Measurements from ENCODE around the gene NRIP1.
A peak's percentile ranks its signal among the peaks of the same experiment; 100 is the strongest.

Gene NRIP1

GRCh38 chr21:15061279-15061678, 3.5 kb downstream of the NRIP1 start:
- TF ChIP-seq, protein P1, sequence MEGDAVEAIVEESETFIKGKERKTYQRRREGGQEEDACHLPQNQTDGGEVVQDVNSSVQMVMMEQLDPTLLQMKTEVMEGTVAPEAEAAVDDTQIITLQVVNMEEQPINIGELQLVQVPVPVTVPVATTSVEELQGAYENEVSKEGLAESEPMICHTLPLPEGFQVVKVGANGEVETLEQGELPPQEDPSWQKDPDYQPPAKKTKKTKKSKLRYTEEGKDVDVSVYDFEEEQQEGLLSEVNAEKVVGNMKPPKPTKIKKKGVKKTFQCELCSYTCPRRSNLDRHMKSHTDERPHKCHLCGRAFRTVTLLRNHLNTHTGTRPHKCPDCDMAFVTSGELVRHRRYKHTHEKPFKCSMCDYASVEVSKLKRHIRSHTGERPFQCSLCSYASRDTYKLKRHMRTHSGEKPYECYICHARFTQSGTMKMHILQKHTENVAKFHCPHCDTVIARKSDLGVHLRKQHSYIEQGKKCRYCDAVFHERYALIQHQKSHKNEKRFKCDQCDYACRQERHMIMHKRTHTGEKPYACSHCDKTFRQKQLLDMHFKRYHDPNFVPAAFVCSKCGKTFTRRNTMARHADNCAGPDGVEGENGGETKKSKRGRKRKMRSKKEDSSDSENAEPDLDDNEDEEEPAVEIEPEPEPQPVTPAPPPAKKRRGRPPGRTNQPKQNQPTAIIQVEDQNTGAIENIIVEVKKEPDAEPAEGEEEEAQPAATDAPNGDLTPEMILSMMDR (IDR thresholded peaks at IDR 0.05; ENCODE audit: control insufficient read depth, extremely low read depth, insufficient read depth) = no peak
- DNase-seq (ENCODE audit: low read depth) = no peak
- H3K4me3 ChIP-seq (ENCODE audit: low read depth, low read length) = peak overlapping the region; percentile 92

- no peak for DNase-seq (ENCODE audit: low read depth)
- H3K4me3 ChIP-seq (ENCODE audit: low read depth, low read length) = peak overlapping the region; percentile 92
- TF ChIP-seq, protein P1 (IDR thresholded peaks at IDR 0.05; ENCODE audit: control insufficient read depth, extremely low read depth, insufficient read depth) = no peak
Observed at GRCh38 chr21:15060543-15061175, 4.1 kb downstream of the NRIP1 start.

DNA sequence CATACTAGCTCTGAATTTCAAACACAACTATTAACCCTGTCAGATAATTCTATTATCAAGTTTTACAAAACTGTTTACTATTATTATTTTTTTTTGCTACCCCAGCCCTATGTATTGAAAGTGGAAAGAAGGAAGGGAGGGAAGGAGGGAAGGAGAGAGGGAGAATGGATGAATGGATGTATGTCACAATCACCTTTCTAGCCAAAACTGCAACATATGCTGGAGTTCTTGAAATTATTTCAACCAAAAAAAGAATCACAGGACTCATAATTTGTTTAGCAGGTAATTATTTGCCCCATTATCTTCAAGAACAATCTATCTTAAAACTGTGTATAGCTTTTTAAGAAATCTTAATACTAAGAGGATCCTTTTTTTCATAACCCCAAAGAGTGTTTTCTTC, 5.4 kb downstream of the NRIP1 start:
- TF ChIP-seq, protein P1 (IDR thresholded peaks at IDR 0.05; ENCODE audit: control insufficient read depth, extremely low read depth, insufficient read depth) = no peak
- no peak overlapping the region for H3K4me3 ChIP-seq (ENCODE audit: low read depth, low read length)
- no peak for DNase-seq (ENCODE audit: low read depth)

DNA sequence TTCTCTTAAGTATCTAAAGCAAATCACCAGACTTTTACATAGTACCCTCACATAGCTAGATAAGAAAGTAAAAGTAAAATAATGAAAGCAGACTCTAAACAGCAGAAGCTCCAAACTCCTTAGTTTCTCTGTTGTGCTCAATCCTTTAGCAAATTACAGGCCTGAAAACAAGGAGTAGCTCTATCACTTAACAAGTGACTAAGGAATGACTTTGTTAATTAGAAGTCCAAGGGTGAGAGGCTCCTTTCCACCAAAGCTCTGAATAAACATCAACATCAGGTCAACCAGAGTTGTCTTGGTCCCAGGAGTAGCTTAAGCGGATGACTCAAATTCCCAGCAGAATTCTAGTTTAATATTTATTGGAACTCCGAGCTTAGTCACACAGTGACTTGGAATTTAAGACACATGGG, 5.9 kb downstream of the NRIP1 start:
- no peak for DNase-seq (ENCODE audit: low read depth)
- TF ChIP-seq, protein P1 (IDR thresholded peaks at IDR 0.05; ENCODE audit: control insufficient read depth, extremely low read depth, insufficient read depth) = no peak
- H3K4me3 ChIP-seq (ENCODE audit: low read depth, low read length) = peak overlapping the region; percentile 32

DNA sequence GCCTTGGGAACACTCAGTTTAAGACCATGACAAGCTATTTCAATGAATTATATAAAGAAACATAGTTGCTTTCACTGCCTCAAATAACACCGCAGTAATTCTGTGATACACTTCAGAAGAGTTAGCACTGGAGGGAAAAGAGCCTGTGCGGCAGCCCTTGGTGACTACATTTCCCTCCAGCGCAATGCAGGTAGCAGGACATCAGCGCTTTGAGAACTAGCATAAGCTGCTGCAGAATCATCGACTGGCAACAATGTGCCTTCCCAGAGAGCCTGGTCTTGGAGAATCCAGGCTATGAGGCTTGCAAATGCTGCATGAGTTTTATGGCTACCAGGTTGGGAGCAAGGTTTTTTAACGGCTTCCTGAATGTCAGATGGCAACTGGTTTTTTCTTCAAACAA, 7.5 kb downstream of the NRIP1 start:
- TF ChIP-seq, protein P1 (IDR thresholded peaks at IDR 0.05; ENCODE audit: control insufficient read depth, extremely low read depth, insufficient read depth) = no peak
- DNase-seq (ENCODE audit: low read depth) = no peak
- H3K4me3 ChIP-seq (ENCODE audit: low read depth, low read length) = peak overlapping the region; percentile 19

DNA sequence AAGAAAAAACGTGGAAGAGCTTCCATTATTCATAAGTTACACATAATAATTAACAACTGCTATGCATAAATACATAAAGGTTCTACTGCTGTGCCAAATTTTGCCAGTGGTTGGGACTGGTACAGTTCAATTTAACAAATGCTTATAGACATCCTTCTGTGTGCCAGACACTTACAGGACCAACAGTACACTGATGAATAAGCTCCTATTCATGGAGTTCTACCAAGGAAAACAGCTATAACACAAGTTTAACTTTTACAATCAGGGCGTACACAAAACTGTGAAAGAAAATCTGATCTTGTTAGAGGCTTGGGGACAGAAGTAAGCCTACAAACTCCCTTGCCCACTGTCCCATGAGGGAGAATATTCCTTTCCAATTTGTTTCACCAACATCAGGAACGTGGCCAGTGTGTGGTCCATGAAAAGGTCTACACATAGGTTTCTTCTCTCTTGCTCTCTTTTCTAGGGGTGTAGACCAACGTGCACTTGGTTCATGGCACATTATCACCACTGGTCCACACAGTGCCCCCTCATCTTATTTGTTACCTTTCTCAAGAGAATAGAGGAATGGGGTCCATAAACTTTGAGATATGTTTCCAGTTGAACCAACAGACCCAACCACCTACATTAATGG, 10.1 kb downstream of the NRIP1 start:
- peak; percentile 90 for DNase-seq (ENCODE audit: low read depth)
- TF ChIP-seq, protein P1 (IDR thresholded peaks at IDR 0.05; ENCODE audit: control insufficient read depth, extremely low read depth, insufficient read depth) = no peak
- peak overlapping the region; percentile 39 for H3K4me3 ChIP-seq (ENCODE audit: low read depth, low read length)

DNA sequence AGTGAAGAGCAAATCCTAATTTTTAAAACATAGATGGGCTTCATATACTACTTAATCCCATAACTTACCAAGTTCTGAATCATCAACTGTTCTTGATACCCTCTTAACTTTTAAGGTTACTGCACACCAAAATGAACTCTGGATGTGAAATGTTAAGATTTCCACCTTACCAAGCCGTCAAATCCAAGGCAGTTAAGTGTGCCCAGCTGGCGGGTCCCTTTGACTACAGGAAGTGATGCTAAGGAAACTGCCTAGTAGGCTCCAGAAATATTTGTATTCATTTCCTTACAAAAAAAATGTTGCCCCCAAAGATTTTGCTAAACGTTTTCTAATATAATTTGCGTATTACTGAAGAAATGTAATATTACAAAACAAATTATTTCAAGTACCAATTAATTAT, 10.7 kb downstream of the NRIP1 start:
- DNase-seq (ENCODE audit: low read depth) = no peak
- peak overlapping the region; percentile 39 for H3K4me3 ChIP-seq (ENCODE audit: low read depth, low read length)
- TF ChIP-seq, protein P1 (IDR thresholded peaks at IDR 0.05; ENCODE audit: control insufficient read depth, extremely low read depth, insufficient read depth) = no peak

Measured in LNCaP clone FGC (cell line).